K562 (cell line): ENCODE results near the gene LRP1.
A peak's percentile ranks its signal among the peaks of the same experiment; 100 is the strongest.

Experiments
- ADNP ChIP-seq: fragments of 200-800 bp; sonication (Bioruptor generic); IDR thresholded peaks from 2 replicates; pipeline ENCODE4 v1.6.1; 2016; ENCODE audit warnings: missing genetic modification characterization, missing compliant biosample characterization
- CHD2 ChIP-seq: IDR thresholded peaks from 2 replicates; pipeline ENCODE4 v1.6.1; 2011; ENCODE audit warnings: low read depth, low read length
- ELF1 ChIP-seq: fragments of 200-800 bp; sonication (Bioruptor generic); IDR thresholded peaks from 2 replicates; pipeline ENCODE4 v1.6.1; 2016; ENCODE audit warnings: missing genetic modification characterization, missing compliant biosample characterization
- FOXM1 ChIP-seq, 2 experiments: fragments of 450-650 bp in 1 of 2; sonication (generic) in 1 of 2; formaldehyde crosslinking in 1 of 2; IDR thresholded peaks; 2 replicates each; pipeline versions ENCODE4 v1.6.1 to v1.9.0; 2017 to 2022; ENCODE audit warnings: low read depth in 2 of 2, mild to moderate bottlenecking in 2 of 2, missing genetic modification reagents in 1 of 2, moderate library complexity in 1 of 2
- GATAD2B ChIP-seq: fragments of 450-650 bp; IDR thresholded peaks from 2 replicates; pipeline ENCODE4 v1.6.1; 2017; ENCODE audit warnings: mild to moderate bottlenecking, borderline replicate concordance
- TAF1 ChIP-seq: IDR thresholded peaks from 2 replicates; pipeline ENCODE4 v1.6.1; 2011; ENCODE audit warnings: mild to moderate bottlenecking, low read length, moderate library complexity; ENCODE audit not compliant: insufficient read depth, control insufficient read depth, severe bottlenecking; ENCODE audit errors: extremely low read depth
- ZBTB33 ChIP-seq: sonication (generic); formaldehyde crosslinking; IDR thresholded peaks from 2 replicates; pipeline ENCODE4 v1.8.1; 2023; ENCODE audit warnings: mild to moderate bottlenecking, missing genetic modification reagents
- ZNF318 ChIP-seq, 2 experiments: fragments of 450-650 bp; IDR thresholded peaks; 2 replicates each; pipeline ENCODE4 v1.6.1; 2016; ENCODE audit warnings: mild to moderate bottlenecking in 2 of 2, borderline replicate concordance in 1 of 2, low read depth in 1 of 2, moderate library complexity in 1 of 2
- TF ChIP-seq, protein P1 (sequence below): fragments of 250-450 bp; sonication (Bioruptor Pico); IDR thresholded peaks from 2 replicates; pipeline ENCODE4 v1.4.0; 2020; ENCODE audit warnings: mild to moderate bottlenecking, moderate library complexity

GRCh38 chr12:57111031-57111734, 17.1 kb upstream of the LRP1 start, which contains the start of gene STAT6:
- TF ChIP-seq ZNF318 (IDR thresholded peaks at IDR 0.05; ENCODE audit: borderline replicate concordance in 1 of 2, low read depth in 1 of 2), result no peak
- TF ChIP-seq ADNP, result no peak
- TF ChIP-seq, protein P1, sequence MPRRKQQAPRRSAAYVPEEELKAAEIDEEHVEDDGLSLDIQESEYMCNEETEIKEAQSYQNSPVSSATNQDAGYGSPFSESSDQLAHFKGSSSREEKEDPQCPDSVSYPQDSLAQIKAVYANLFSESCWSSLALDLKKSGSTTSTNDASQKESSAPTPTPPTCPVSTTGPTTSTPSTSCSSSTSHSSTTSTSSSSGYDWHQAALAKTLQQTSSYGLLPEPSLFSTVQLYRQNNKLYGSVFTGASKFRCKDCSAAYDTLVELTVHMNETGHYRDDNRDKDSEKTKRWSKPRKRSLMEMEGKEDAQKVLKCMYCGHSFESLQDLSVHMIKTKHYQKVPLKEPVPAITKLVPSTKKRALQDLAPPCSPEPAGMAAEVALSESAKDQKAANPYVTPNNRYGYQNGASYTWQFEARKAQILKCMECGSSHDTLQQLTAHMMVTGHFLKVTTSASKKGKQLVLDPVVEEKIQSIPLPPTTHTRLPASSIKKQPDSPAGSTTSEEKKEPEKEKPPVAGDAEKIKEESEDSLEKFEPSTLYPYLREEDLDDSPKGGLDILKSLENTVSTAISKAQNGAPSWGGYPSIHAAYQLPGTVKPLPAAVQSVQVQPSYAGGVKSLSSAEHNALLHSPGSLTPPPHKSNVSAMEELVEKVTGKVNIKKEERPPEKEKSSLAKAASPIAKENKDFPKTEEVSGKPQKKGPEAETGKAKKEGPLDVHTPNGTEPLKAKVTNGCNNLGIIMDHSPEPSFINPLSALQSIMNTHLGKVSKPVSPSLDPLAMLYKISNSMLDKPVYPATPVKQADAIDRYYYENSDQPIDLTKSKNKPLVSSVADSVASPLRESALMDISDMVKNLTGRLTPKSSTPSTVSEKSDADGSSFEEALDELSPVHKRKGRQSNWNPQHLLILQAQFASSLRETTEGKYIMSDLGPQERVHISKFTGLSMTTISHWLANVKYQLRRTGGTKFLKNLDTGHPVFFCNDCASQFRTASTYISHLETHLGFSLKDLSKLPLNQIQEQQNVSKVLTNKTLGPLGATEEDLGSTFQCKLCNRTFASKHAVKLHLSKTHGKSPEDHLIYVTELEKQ (CRISPR knock-in tag), result no peak
- no peak for TF ChIP-seq ZBTB33 (CRISPR knock-in tag)
- TF ChIP-seq FOXM1 (IDR thresholded peaks at IDR 0.05; ENCODE audit: low read depth), result no peak
- TF ChIP-seq FOXM1 (CRISPR knock-in tag; IDR thresholded peaks at IDR 0.05; ENCODE audit: low read depth), result no peak
- TF ChIP-seq ELF1 (tag), result peak; percentile 57
- TF ChIP-seq GATAD2B, result no peak
- TF ChIP-seq TAF1, result peak; percentile 59
- TF ChIP-seq CHD2, result no peak
